Thoracic aorta (tissue), 2 donors: ENCODE measurements around the gene CWF19L1. TPM values are rescaled to one million over a fixed set of nuclear protein-coding genes. Genes with fewer than 3 reads are reported as not detected.

Experiments used
- ATAC-seq: fragments of 150-250 bp; one replicate; pipeline ENCODE4 v1.8.0; 2017; ENCODE audit warnings: low read depth; ENCODE audit not compliant: insufficient number of reproducible peaks, low FRiP score
- DNase-seq: peaks from one replicate; pipeline ENCODE4 v3.0.0-alpha.2; 2020; ENCODE audit warnings: low spot score
- H3K27ac ChIP-seq, 2 donors: fragments of 200-600 bp; sonication (generic); 1 replicate in 1 of 2; 2 replicates in 1 of 2; pipeline ENCODE4 v1.5.1; 2016; ENCODE audit warnings: mild to moderate bottlenecking in 2 of 2, moderate library complexity in 2 of 2
- H3K27me3 ChIP-seq: fragments of 200-600 bp; sonication (generic); replicated peaks from 2 replicates; pipeline ENCODE4 v1.6.0; 2016; ENCODE audit warnings: mild to moderate bottlenecking; ENCODE audit not compliant: insufficient read depth
- H3K36me3 ChIP-seq: fragments of 200-600 bp; sonication (generic); one replicate; pipeline ENCODE4 v1.5.1; 2016
- H3K4me1 ChIP-seq, 2 donors: fragments of 200-600 bp; sonication (generic); 1 replicate in 1 of 2; 2 replicates in 1 of 2; pipeline versions ENCODE4 v1.5.1 to v1.6.0; 2016; ENCODE audit warnings: low read depth in 2 of 2, mild to moderate bottlenecking in 1 of 2; ENCODE audit not compliant: control insufficient read depth in 1 of 2
- H3K4me3 ChIP-seq: fragments of 200-600 bp; sonication (generic); 2 replicates; pipeline ENCODE4 v1.5.1; 2016; ENCODE audit warnings: mild to moderate bottlenecking
- H3K9me3 ChIP-seq: fragments of 200-600 bp; sonication (generic); 2 replicates; pipeline ENCODE4 v1.5.1; 2016
- CTCF ChIP-seq: fragments of 200-600 bp; sonication (generic); IDR thresholded peaks from one replicate; pipeline ENCODE4 v1.5.1; 2019; ENCODE audit warnings: antibody characterized with exemption
- total RNA-seq, 2 donors: library from RNA; depleted of rRNA; stranded (reverse); fragments of >200 nt; gene quantifications; one replicate each; pipeline versions ENCODE4 v1.1.0 to v1.2.3, GENCODE V29; 2016

CWF19L1 gene
- 10 to 100 TPM; 19.5 to 27.2 TPM for total RNA-seq

GRCh38 chr10:100267239-100268104 is at the start of gene CWF19L1:
TSS of gene CWF19L1 (minus strand) at chr10:100267638. CDS start at chr10:100267593, 45 bp downstream.
- no peaks in the 10 kb centered on the region for H3K27me3 ChIP-seq
- peak within 1 kb of the TSS; percentile 98 for H3K4me3 ChIP-seq
- ATAC-seq (peak; percentile 93), DNase-seq (peak; percentile 45)
- peaks cover 14 to 20% of the 10 kb centered on the region in 2 donors for H3K4me1 ChIP-seq
- H3K36me3 ChIP-seq = no peaks in the 10 kb centered on the region
- no peaks in the 10 kb centered on the region for H3K9me3 ChIP-seq
- no peak for TF ChIP-seq CTCF
- peak within 1 kb of the TSS; percentile 39 to 76 for H3K27ac ChIP-seq

- no peak for DNase-seq
- H3K36me3 ChIP-seq = no peaks in the 10 kb centered on the region
- no peaks in the 10 kb centered on the region for H3K4me1 ChIP-seq
- TF ChIP-seq CTCF = no peak
- H3K4me3 ChIP-seq = no peak overlapping the region
- no peaks in the 10 kb centered on the region for H3K27me3 ChIP-seq
- no peak overlapping the region for H3K27ac ChIP-seq
- no peaks in the 10 kb centered on the region for H3K9me3 ChIP-seq
- ATAC-seq = no peak
Measured at GRCh38 chr10:100315615-100316014, 48.2 kb upstream of the CWF19L1 start.

GRCh38 chr10:100311298-100311697 is 43.9 kb upstream of the CWF19L1 start:
- no peak overlapping the region for H3K4me3 ChIP-seq
- no peak for DNase-seq
- no peaks in the 10 kb centered on the region for H3K27me3 ChIP-seq
- H3K36me3 ChIP-seq = no peaks in the 10 kb centered on the region
- no peaks in the 10 kb centered on the region for H3K9me3 ChIP-seq
- H3K4me1 ChIP-seq = no peaks in the 10 kb centered on the region
- no peak for ATAC-seq
- TF ChIP-seq CTCF = no peak
- no peak overlapping the region for H3K27ac ChIP-seq

- no peak for DNase-seq
- no peak for ATAC-seq
- Histone ChIP-seq H3K4me1 (no peaks in the 10 kb centered on the region), H3K27ac (no peak overlapping the region), H3K9me3 (no peaks in the 10 kb centered on the region), H3K36me3 (no peaks in the 10 kb centered on the region), H3K27me3 (no peaks in the 10 kb centered on the region), H3K4me3 (no peak overlapping the region)
- TF ChIP-seq CTCF = no peak
Measured at GRCh38 chr10:100307684-100308083, 40.2 kb upstream of the CWF19L1 start.

GRCh38 chr10:100306861-100307260 is 39.4 kb upstream of the CWF19L1 start:
- Histone ChIP-seq H3K4me3 (no peak overlapping the region), H3K27me3 (no peaks in the 10 kb centered on the region), H3K9me3 (no peaks in the 10 kb centered on the region), H3K27ac (no peak overlapping the region), H3K4me1 (no peaks in the 10 kb centered on the region), H3K36me3 (no peaks in the 10 kb centered on the region)
- no peak for ATAC-seq
- no peak for TF ChIP-seq CTCF
- no peak for DNase-seq
